Right ventricle myocardium superior (tissue), 1 donor: ENCODE data around the gene KIRREL3. TPM values are rescaled to one million over a fixed set of nuclear protein-coding genes. Genes with fewer than 3 reads are reported as not detected.

Experiments used
- ATAC-seq: fragments of 200-7000 bp; cut with Tn5 transposase; one replicate; pipeline ENCODE4 v1.9.1; 2020; ENCODE audit warnings: mild to moderate bottlenecking; ENCODE audit not compliant: poor library complexity
- DNase-seq: peaks from one replicate; pipeline ENCODE4 v3.0.0-alpha.2; 2020
- intact Hi-C: fragments of 100-400 bp; cut with DNase I; formaldehyde crosslinking; loops from one replicate; pipeline ENCODE4 v1.11.2; 2022
- total RNA-seq: library from RNA; stranded (reverse); fragmentation: NEBNext Ultra II Directional; extraction: Animal tissue kit (Norgen Biotek cat#: 25700); gene quantifications from one replicate; pipeline ENCODE4 v1.2.1, GENCODE V29; 2021
- donor health status: DM: no; HTN: yes; CAD: no; lungs with severe emphysema.

The KIRREL3 gene
- total RNA-seq, 1 donor from 2014 or later, result 0.08 TPM

GRCh38 chr11:126857860-126858808 is 142.4 kb downstream of the KIRREL3 start:
- intact Hi-C loops, result no loop called here
- ATAC-seq, result no peak
- DNase-seq, result no peak

- intact Hi-C loops, result no loop called here
- ATAC-seq (no peak), DNase-seq (no peak)
These were observed 145.0 kb downstream of the KIRREL3 start for GRCh38 chr11:126855536-126855935.

GRCh38 chr11:126853732-126854131 is 146.8 kb downstream of the KIRREL3 start:
- intact Hi-C loops, result no loop called here
- DNase-seq (no peak), ATAC-seq (no peak)

- intact Hi-C loops, result no loop called here
- ATAC-seq (no peak), DNase-seq (no peak)
These were observed 155.8 kb downstream of the KIRREL3 start for GRCh38 chr11:126844789-126845188.

- intact Hi-C loops, result no loop called here
- no peak for DNase-seq
- no peak for ATAC-seq
These were observed 157.5 kb downstream of the KIRREL3 start for GRCh38 chr11:126843096-126843495.

- ATAC-seq (no peak), DNase-seq (no peak)
- intact Hi-C loops, result no loop called here
These were observed 158.6 kb downstream of the KIRREL3 start for GRCh38 chr11:126841999-126842398.

GRCh38 chr11:126840975-126841374 is 159.6 kb downstream of the KIRREL3 start:
- DNase-seq (no peak), ATAC-seq (no peak)
- intact Hi-C loops, result no loop called here

- no peak for ATAC-seq
- intact Hi-C loops, result no loop called here
- no peak for DNase-seq
These were observed 160.2 kb downstream of the KIRREL3 start for GRCh38 chr11:126840201-126840886.

GRCh38 chr11:126839496-126839895 is 161.1 kb downstream of the KIRREL3 start:
- intact Hi-C loops, result no loop called here
- ATAC-seq (no peak), DNase-seq (no peak)

- DNase-seq (no peak), ATAC-seq (no peak)
- intact Hi-C loops, result no loop called here
These were observed 161.8 kb downstream of the KIRREL3 start for GRCh38 chr11:126838779-126839178.

GRCh38 chr11:126837581-126837980 is 163.0 kb downstream of the KIRREL3 start:
- no peak for DNase-seq
- no peak for ATAC-seq
- intact Hi-C loops, result no loop called here

GRCh38 chr11:126834573-126834972 is 166.0 kb downstream of the KIRREL3 start:
- intact Hi-C loops, result no loop called here
- ATAC-seq (no peak), DNase-seq (no peak)

GRCh38 chr11:126834149-126834548 is 166.4 kb downstream of the KIRREL3 start:
- ATAC-seq (no peak), DNase-seq (no peak)
- intact Hi-C loops, result no loop called here

- ATAC-seq (no peak), DNase-seq (no peak)
- intact Hi-C loops, result no loop called here
These were observed 167.5 kb downstream of the KIRREL3 start for GRCh38 chr11:126833065-126833464.

GRCh38 chr11:126832387-126832786 is 168.2 kb downstream of the KIRREL3 start:
- ATAC-seq, result no peak
- no peak for DNase-seq
- intact Hi-C loops, result no loop called here

- intact Hi-C loops, result no loop called here
These were observed 170.3 kb downstream of the KIRREL3 start for GRCh38 chr11:126830216-126830806.

GRCh38 chr11:126829716-126830115 is 170.9 kb downstream of the KIRREL3 start:
- no peak for ATAC-seq
- no peak for DNase-seq
- intact Hi-C loops, result no loop called here

More at GRCh38 chr11:126830216-126830806, 170.3 kb downstream of the KIRREL3 start:
- ATAC-seq, result no peak
- no peak for DNase-seq

- intact Hi-C loops, result no loop called here
- no peak for DNase-seq
These were observed 176.4 kb downstream of the KIRREL3 start for GRCh38 chr11:126824035-126824607.

GRCh38 chr11:126823274-126823673 is 177.3 kb downstream of the KIRREL3 start:
- intact Hi-C loops, result no loop called here
- ATAC-seq, result no peak
- no peak for DNase-seq

More at GRCh38 chr11:126824035-126824607, 176.4 kb downstream of the KIRREL3 start:
- ATAC-seq, result no peak
